DOHH2 (cell line): ENCODE measurements around the gene CNBD2.
"Not testable (repeated sequence)": the region's sequence is repeated elsewhere in the genome, so short reads cannot be mapped to it uniquely, and the experiment has no call there.

Source experiments
- H3F3A ChIP-seq: fragments of 200-600 bp; sonication (generic), shearing (Covaris generic); 2 replicates; pipeline ENCODE4 v1.6.0; 2016; ENCODE audit warnings: antibody characterized with exemption, mild to moderate bottlenecking; ENCODE audit not compliant: control insufficient read depth, insufficient read depth
- H3K27ac ChIP-seq: fragments of 200-600 bp; sonication (generic); 2 replicates; pipeline ENCODE4 v1.5.1; 2014; ENCODE audit warnings: low read depth, mild to moderate bottlenecking, low read length, moderate library complexity
- H3K27me3 ChIP-seq: fragments of 200-600 bp; sonication (generic); 2 replicates; pipeline ENCODE4 v1.6.1; 2014; ENCODE audit warnings: mild to moderate bottlenecking, low read length, mixed read lengths; ENCODE audit not compliant: control insufficient read depth
- H3K36me3 ChIP-seq: fragments of 200-600 bp; sonication (generic); 2 replicates; pipeline ENCODE4 v1.6.1; 2014; ENCODE audit warnings: mild to moderate bottlenecking, low read length, moderate library complexity, mixed read lengths; ENCODE audit not compliant: control insufficient read depth
- H3K4me1 ChIP-seq: fragments of 200-600 bp; sonication (generic); 2 replicates; pipeline ENCODE4 v1.6.1; 2014; ENCODE audit warnings: mild to moderate bottlenecking, low read length, mixed read lengths; ENCODE audit not compliant: control insufficient read depth
- H3K4me2 ChIP-seq: fragments of 200-600 bp; sonication (generic); 2 replicates; pipeline ENCODE4 v1.6.0; 2014; ENCODE audit warnings: mild to moderate bottlenecking, low read length, moderate library complexity
- H3K4me3 ChIP-seq: fragments of 200-600 bp; sonication (generic); 2 replicates; pipeline ENCODE4 v1.5.1; 2014; ENCODE audit warnings: mild to moderate bottlenecking, low read length, mixed read lengths
- H3K79me2 ChIP-seq: fragments of 200-600 bp; sonication (generic); 2 replicates; pipeline ENCODE4 v1.6.1; 2014; ENCODE audit warnings: mild to moderate bottlenecking, low read length, mixed read lengths; ENCODE audit not compliant: control insufficient read depth
- H3K9me2 ChIP-seq: fragments of 200-600 bp; sonication (generic); replicated peaks from 2 replicates; pipeline ENCODE4 v1.6.1; 2014; ENCODE audit warnings: mild to moderate bottlenecking, low read length, mixed read lengths; ENCODE audit not compliant: control insufficient read depth
- H3K9me3 ChIP-seq: fragments of 200-600 bp; sonication (generic); 2 replicates; pipeline ENCODE4 v1.6.1; 2014; ENCODE audit warnings: antibody characterized with exemption, low read length, mixed read lengths; ENCODE audit not compliant: control insufficient read depth, insufficient read depth
- H4K20me1 ChIP-seq: fragments of 200-600 bp; sonication (generic); 2 replicates; pipeline ENCODE4 v1.6.0; 2014; ENCODE audit warnings: low read depth, mild to moderate bottlenecking, antibody characterized with exemption, low read length, moderate library complexity; ENCODE audit not compliant: control insufficient read depth, insufficient read depth
- EZH2phosphoT487 ChIP-seq: fragments of 200-600 bp; sonication (generic); IDR thresholded peaks from 2 replicates; pipeline ENCODE4 v1.6.1; 2017; ENCODE audit warnings: borderline replicate concordance, mild to moderate bottlenecking, antibody characterized with exemption, low read length, moderate library complexity, mixed read lengths
- TF ChIP-seq, protein P1 (sequence below): fragments of 200-600 bp; sonication (generic); IDR thresholded peaks from one replicate; pipeline ENCODE4 v1.5.1; 2014; ENCODE audit warnings: antibody characterized with exemption, mild to moderate bottlenecking, low read depth, low read length; ENCODE audit not compliant: poor library complexity, severe bottlenecking

The CNBD2 gene

DNA sequence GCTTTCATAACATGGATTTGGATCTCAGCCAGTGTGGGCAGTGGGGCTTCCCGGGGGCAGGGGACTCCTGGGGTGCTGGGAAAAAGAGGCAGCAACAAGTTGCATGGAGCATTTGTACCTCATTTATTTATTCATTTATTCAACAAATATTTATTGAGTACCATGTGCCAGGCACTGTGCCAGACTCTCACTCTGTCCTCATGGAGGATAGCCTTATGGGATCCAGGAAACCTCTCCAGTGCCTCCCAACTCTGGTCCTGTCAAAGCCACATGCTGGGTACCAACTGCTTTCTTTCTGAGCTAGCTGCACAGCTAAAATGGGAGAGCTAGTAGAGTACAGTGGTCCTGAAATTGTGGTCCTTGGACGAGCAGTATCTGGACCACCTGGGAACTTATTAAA lies 98.4 kb downstream of the CNBD2 start:
- Histone ChIP-seq H3F3A (no peaks in the 10 kb centered on the region), H3K27me3 (peaks cover 29% of the 10 kb centered on the region), H3K27ac (no peak overlapping the region), H4K20me1 (no peaks in the 10 kb centered on the region), H3K4me2 (no peak overlapping the region), H3K4me3 (no peak overlapping the region), H3K4me1 (peaks cover 14% of the 10 kb centered on the region), H3K36me3 (no peaks in the 10 kb centered on the region), H3K79me2 (no peaks in the 10 kb centered on the region), H3K9me2 (no peaks in the 10 kb centered on the region), H3K9me3 (no peaks in the 10 kb centered on the region)
- TF ChIP-seq, protein P1, sequence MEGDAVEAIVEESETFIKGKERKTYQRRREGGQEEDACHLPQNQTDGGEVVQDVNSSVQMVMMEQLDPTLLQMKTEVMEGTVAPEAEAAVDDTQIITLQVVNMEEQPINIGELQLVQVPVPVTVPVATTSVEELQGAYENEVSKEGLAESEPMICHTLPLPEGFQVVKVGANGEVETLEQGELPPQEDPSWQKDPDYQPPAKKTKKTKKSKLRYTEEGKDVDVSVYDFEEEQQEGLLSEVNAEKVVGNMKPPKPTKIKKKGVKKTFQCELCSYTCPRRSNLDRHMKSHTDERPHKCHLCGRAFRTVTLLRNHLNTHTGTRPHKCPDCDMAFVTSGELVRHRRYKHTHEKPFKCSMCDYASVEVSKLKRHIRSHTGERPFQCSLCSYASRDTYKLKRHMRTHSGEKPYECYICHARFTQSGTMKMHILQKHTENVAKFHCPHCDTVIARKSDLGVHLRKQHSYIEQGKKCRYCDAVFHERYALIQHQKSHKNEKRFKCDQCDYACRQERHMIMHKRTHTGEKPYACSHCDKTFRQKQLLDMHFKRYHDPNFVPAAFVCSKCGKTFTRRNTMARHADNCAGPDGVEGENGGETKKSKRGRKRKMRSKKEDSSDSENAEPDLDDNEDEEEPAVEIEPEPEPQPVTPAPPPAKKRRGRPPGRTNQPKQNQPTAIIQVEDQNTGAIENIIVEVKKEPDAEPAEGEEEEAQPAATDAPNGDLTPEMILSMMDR: no peak
- no peak for TF ChIP-seq EZH2phosphoT487

DNA sequence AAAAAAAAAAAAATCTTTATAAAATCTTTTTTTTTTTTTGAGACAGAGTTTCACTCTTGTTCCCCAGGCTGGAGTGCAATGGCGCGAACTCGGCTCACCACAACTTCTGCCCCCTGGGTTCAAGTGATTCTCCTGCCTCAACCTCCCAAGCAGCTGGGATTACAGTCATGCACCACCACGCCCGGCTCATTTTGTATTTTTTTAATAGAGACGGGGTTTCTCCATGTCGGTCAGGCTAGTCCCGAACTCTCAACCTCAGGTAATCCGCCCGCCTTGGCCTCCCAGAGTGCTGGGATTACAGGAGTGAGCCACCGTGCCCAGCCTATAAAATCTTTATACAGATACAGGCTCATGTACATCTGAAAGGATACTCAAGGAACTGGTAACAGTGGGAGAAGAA lies 100.1 kb downstream of the CNBD2 start:
- H3K4me3 ChIP-seq, H3F3A ChIP-seq, H3K9me3 ChIP-seq, H4K20me1 ChIP-seq, H3K4me2 ChIP-seq, H3K9me2 ChIP-seq, H3K36me3 ChIP-seq, H3K79me2 ChIP-seq, H3K27ac ChIP-seq: not testable (repeated sequence)
- Histone ChIP-seq H3K27me3 (peaks cover 30% of the 10 kb centered on the region), H3K4me1 (peaks cover 14% of the 10 kb centered on the region)

DNA sequence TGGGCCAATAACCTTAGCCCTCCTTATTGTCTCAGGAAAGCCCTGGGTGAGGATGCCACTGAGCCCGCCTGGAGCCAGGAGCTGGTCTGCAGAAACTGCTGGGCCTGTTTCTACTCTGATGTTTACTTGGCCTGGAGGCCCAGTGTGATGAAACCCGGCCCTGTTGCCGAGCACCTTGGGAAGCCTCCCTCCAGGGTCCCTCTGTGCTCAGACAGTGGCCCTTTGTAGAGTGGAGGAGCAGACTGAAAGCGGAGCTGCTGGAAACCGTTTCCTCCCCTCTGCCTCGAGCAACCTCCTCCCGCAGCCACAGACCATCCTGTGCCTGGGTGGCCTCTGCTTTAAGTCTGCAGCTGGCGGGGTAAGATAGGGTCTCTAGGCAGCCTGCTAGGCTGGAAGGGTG lies 102.1 kb downstream of the CNBD2 start:
- Histone ChIP-seq H3K9me3 (no peaks in the 10 kb centered on the region), H3K9me2 (no peaks in the 10 kb centered on the region), H3K4me3 (no peak overlapping the region), H3K4me1 (peaks cover 6% of the 10 kb centered on the region), H3F3A (no peaks in the 10 kb centered on the region), H3K79me2 (no peaks in the 10 kb centered on the region), H4K20me1 (no peaks in the 10 kb centered on the region), H3K27me3 (peaks cover 18% of the 10 kb centered on the region), H3K4me2 (no peak overlapping the region), H3K27ac (no peak overlapping the region), H3K36me3 (no peaks in the 10 kb centered on the region)
- TF ChIP-seq EZH2phosphoT487: no peak
- TF ChIP-seq, protein P1: no peak

DNA sequence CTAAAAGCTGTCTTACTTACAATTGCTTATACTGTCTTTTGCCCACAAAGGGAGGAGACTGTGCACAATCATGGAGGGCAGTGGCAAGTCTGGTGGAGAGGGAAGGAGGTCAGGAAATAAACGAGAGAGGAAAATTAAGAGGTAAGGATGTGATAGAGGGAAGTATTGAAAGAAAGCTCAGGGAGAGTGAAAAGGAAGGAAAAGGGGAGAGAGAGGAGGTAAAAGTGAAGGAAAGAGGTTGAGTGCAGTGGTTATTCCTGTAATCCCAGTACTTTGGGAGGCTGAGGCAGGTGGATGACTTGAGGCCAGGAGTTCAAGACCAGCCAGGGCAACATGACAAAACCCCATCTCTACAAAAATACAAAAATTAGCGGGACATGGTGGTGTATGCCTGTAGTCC lies 103.5 kb downstream of the CNBD2 start:
- no peaks in the 10 kb centered on the region for H3K9me3 ChIP-seq
- no peaks in the 10 kb centered on the region for H4K20me1 ChIP-seq
- no peaks in the 10 kb centered on the region for H3F3A ChIP-seq
- TF ChIP-seq EZH2phosphoT487: no peak
- TF ChIP-seq, protein P1: no peak
- no peaks in the 10 kb centered on the region for H3K9me2 ChIP-seq
- peaks cover 16% of the 10 kb centered on the region for H3K27me3 ChIP-seq
- H3K79me2 ChIP-seq: no peaks in the 10 kb centered on the region
- no peak overlapping the region for H3K4me3 ChIP-seq
- peaks cover 6% of the 10 kb centered on the region for H3K4me1 ChIP-seq
- no peaks in the 10 kb centered on the region for H3K36me3 ChIP-seq
- H3K4me2 ChIP-seq: no peak overlapping the region
- H3K27ac ChIP-seq: no peak overlapping the region
